ENCODE data around the gene TBC1D16.

GRCh38 chr17:79917902-79918484 is 117.7 kb downstream of the TBC1D16 start:
- TF ChIP-seq CTCF (IDR thresholded peaks at IDR 0.05; ENCODE audit: borderline replicate concordance, extremely low read depth, low read length, poor library complexity, severe bottlenecking) = no peak
- TF ChIP-seq EZH2 (IDR thresholded peaks at IDR 0.05; ENCODE audit: borderline replicate concordance, low read depth, low read length, severe bottlenecking) = no peak
